HG03039 (cell line): ENCODE data around the gene THSD7A.
"Not testable (repeated sequence)": the region's sequence is repeated elsewhere in the genome, so short reads cannot be mapped to it uniquely, and the experiment has no call there.

ENCODE experiments used
- ATAC-seq: cut with Tn5 transposase; IDR thresholded peaks from one replicate; pipeline ENCODE4 v1.9.1; 2021; ENCODE audit warnings: mild to moderate bottlenecking, moderate library complexity; ENCODE audit not compliant: unreplicated experiment

The THSD7A gene

GRCh38 chr7:11471255-11471654 lies 360.7 kb downstream of the THSD7A start:
- ATAC-seq: no peak

GRCh38 chr7:11469028-11469745 lies 362.8 kb downstream of the THSD7A start:
- ATAC-seq: no peak

GRCh38 chr7:11466517-11467105 lies 365.4 kb downstream of the THSD7A start:
- ATAC-seq: no peak

GRCh38 chr7:11464624-11465023 lies 367.4 kb downstream of the THSD7A start:
- ATAC-seq: no peak

GRCh38 chr7:11461946-11462345 lies 370.1 kb downstream of the THSD7A start:
- ATAC-seq: no peak

- ATAC-seq: no peak
Measured at GRCh38 chr7:11458736-11459483, 373.1 kb downstream of the THSD7A start.

- ATAC-seq: no peak
Measured at GRCh38 chr7:11457419-11457818, 374.6 kb downstream of the THSD7A start.

GRCh38 chr7:11456574-11456973 lies 375.4 kb downstream of the THSD7A start:
- no peak for ATAC-seq

- ATAC-seq: no peak
Measured at GRCh38 chr7:11452476-11452875, 379.5 kb downstream of the THSD7A start.

- ATAC-seq: no peak
Measured at GRCh38 chr7:11450281-11450680, 381.7 kb downstream of the THSD7A start.

- ATAC-seq: no peak
Measured at GRCh38 chr7:11449316-11449715, 382.7 kb downstream of the THSD7A start.

- no peak for ATAC-seq
Measured at GRCh38 chr7:11448323-11448722, 383.7 kb downstream of the THSD7A start.

- no peak for ATAC-seq
Measured at GRCh38 chr7:11447106-11447505, 384.9 kb downstream of the THSD7A start.

GRCh38 chr7:11443934-11444333 lies 388.1 kb downstream of the THSD7A start:
- ATAC-seq: not testable (repeated sequence)

- ATAC-seq: no peak
Measured at GRCh38 chr7:11437994-11438393, 394.0 kb downstream of the THSD7A start.

GRCh38 chr7:11436773-11437524 lies 395.0 kb downstream of the THSD7A start:
- ATAC-seq: no peak

- no peak for ATAC-seq
Measured at GRCh38 chr7:11436316-11436715, 395.7 kb downstream of the THSD7A start.

GRCh38 chr7:11434366-11434765 lies 397.6 kb downstream of the THSD7A start:
- ATAC-seq: no peak

- no peak for ATAC-seq
Measured at GRCh38 chr7:11430841-11431240, 401.2 kb downstream of the THSD7A start.

GRCh38 chr7:11430112-11430511 lies 401.9 kb downstream of the THSD7A start:
- ATAC-seq: no peak

GRCh38 chr7:11428877-11429581 lies 403.0 kb downstream of the THSD7A start:
- no peak for ATAC-seq
